ENCODE data around the gene CMTM1. TPM values are rescaled to one million over a fixed set of nuclear protein-coding genes. Genes with fewer than 3 reads are reported as not detected.
A peak's percentile ranks its signal among the peaks of the same experiment; 100 is the strongest.

CMTM1 gene
- total RNA-seq, 1 donor from 2014 or later = not detected

- Histone ChIP-seq H3K9ac (ENCODE audit: low read depth in 1 of 3, low read length in 3 of 3) (peak overlapping the region in 2 of 3 donors; percentile 8 to 23), H3K27me3 (ENCODE audit: control insufficient read depth in 3 of 3, insufficient read depth in 3 of 3, low read length in 3 of 3) (no peaks in the 10 kb centered on the region), H3K4me1 (ENCODE audit: control insufficient read depth in 3 of 3, insufficient read depth in 3 of 3, low read length in 3 of 3) (peaks cover 41 to 58% (median 49%) of the 10 kb centered on the region in 3 donors), H3K9me3 (ENCODE audit: control insufficient read depth in 3 of 3, low read length in 3 of 3) (no peaks in the 10 kb centered on the region), H3K4me3 (ENCODE audit: low read length in 3 of 3) (no peak overlapping the region), H3K27ac (ENCODE audit: low read depth, low read length) (peak overlapping the region; percentile 66), H3K36me3 (ENCODE audit: control insufficient read depth in 3 of 3, insufficient read depth in 3 of 3, low read length in 3 of 3) (peaks cover 26 to 31% (median 27%) of the 10 kb centered on the region in 3 donors)
Observed at GRCh38 chr16:66521951-66522771, 44.1 kb upstream of the CMTM1 start.

DNA sequence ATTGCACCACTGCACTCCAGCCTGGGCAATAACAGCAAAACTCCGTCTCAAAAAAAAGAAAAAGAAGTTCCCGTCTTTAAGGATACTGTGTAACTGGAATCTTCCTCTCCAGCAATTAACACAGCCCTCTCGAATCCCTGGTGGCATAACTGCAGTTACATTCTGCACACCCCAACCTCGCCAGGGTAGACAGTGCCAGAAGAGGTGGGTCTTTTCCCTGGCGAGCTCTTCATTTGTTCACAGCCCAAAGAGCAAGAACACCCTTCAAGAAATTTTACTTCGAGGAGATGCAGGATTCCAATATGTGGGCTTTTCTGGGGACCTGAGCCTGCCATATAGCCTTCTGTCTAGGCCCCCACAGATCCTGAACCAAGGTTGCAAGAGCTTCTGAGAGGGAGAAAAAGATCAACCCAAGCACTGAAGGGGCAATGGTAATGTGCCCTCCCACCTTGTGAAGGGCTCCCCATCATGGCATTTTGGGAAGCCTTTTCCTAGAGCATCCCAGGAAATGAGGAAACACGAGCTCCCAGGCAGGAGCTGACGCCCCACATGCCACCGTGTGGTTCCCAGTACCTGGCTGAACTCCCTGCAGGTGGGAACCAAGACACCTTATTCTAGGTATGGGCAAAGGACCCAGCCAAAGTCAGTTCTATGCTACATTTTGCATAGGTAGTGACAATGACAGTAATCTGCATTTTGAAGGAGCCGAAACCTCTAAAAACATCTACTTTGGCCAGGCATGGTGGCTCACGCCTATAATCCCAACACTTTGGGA lies 43.2 kb upstream of the CMTM1 start:
- Histone ChIP-seq H3K4me3 (ENCODE audit: low read length in 3 of 3) (no peak overlapping the region), H3K27me3 (ENCODE audit: control insufficient read depth in 3 of 3, insufficient read depth in 3 of 3, low read length in 3 of 3) (no peaks in the 10 kb centered on the region), H3K9ac (ENCODE audit: low read depth in 1 of 3, low read length in 3 of 3) (peak overlapping the region in 1 of 3 donors; percentile 25), H3K4me1 (ENCODE audit: control insufficient read depth in 3 of 3, insufficient read depth in 3 of 3, low read length in 3 of 3) (peaks cover 32 to 50% (median 40%) of the 10 kb centered on the region in 3 donors), H3K27ac (ENCODE audit: low read depth, low read length) (peak overlapping the region; percentile 47), H3K36me3 (ENCODE audit: control insufficient read depth in 3 of 3, insufficient read depth in 3 of 3, low read length in 3 of 3) (peaks cover 32 to 40% (median 33%) of the 10 kb centered on the region in 3 donors), H3K9me3 (ENCODE audit: control insufficient read depth in 3 of 3, low read length in 3 of 3) (no peaks in the 10 kb centered on the region)

GRCh38 chr16:66523861-66524354 lies 42.3 kb upstream of the CMTM1 start:
- Histone ChIP-seq H3K4me3 (ENCODE audit: low read length in 3 of 3) (no peak overlapping the region), H3K9ac (ENCODE audit: low read depth in 1 of 3, low read length in 3 of 3) (no peak overlapping the region), H3K9me3 (ENCODE audit: control insufficient read depth in 3 of 3, low read length in 3 of 3) (no peaks in the 10 kb centered on the region), H3K36me3 (ENCODE audit: control insufficient read depth in 3 of 3, insufficient read depth in 3 of 3, low read length in 3 of 3) (peaks cover 40 to 49% (median 41%) of the 10 kb centered on the region in 3 donors), H3K27me3 (ENCODE audit: control insufficient read depth in 3 of 3, insufficient read depth in 3 of 3, low read length in 3 of 3) (no peaks in the 10 kb centered on the region), H3K4me1 (ENCODE audit: control insufficient read depth in 3 of 3, insufficient read depth in 3 of 3, low read length in 3 of 3) (peaks cover 31 to 46% (median 36%) of the 10 kb centered on the region in 3 donors), H3K27ac (ENCODE audit: low read depth, low read length) (peak overlapping the region; percentile 47)

DNA sequence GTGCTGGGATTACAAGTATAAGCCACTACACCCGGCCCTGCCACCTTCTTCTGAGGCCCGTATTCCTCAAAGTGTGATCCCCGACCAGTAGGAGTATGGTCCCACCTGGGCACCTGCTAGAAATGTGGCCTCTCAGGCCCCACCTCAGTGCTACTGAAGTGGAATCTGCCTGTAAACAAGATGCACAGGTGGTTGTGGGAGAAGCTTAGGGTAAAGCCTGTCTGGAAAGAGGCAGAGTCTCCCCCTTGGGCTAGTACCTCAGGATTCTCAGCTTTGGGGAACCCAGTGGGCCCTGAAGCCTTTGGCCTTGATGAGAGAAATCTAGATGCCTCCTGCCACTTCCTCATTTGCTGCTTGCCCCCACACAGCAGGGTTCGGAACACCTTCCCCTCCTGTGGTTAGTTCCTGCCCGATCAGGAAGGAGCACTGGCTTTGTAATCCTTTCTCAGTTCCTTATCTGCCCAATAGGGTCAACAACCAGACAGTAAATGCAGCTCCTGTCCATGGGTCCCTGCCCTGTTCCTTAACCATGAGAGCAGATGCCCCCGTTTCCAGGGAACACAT lies 41.6 kb upstream of the CMTM1 start:
- H3K27ac ChIP-seq (ENCODE audit: low read depth, low read length) = peak overlapping the region; percentile 47
- no peak overlapping the region for H3K4me3 ChIP-seq (ENCODE audit: low read length in 3 of 3)
- H3K9ac ChIP-seq (ENCODE audit: low read depth in 1 of 3, low read length in 3 of 3) = peak overlapping the region in 1 of 3 donors; percentile 3
- no peaks in the 10 kb centered on the region for H3K9me3 ChIP-seq (ENCODE audit: control insufficient read depth in 3 of 3, low read length in 3 of 3)
- H3K4me1 ChIP-seq (ENCODE audit: control insufficient read depth in 3 of 3, insufficient read depth in 3 of 3, low read length in 3 of 3) = peaks cover 30 to 44% (median 33%) of the 10 kb centered on the region in 3 donors
- no peaks in the 10 kb centered on the region for H3K27me3 ChIP-seq (ENCODE audit: control insufficient read depth in 3 of 3, insufficient read depth in 3 of 3, low read length in 3 of 3)
- H3K36me3 ChIP-seq (ENCODE audit: control insufficient read depth in 3 of 3, insufficient read depth in 3 of 3, low read length in 3 of 3) = peaks cover 47 to 57% (median 48%) of the 10 kb centered on the region in 3 donors

GRCh38 chr16:66525396-66526180 lies 40.7 kb upstream of the CMTM1 start:
- no peak overlapping the region for H3K9ac ChIP-seq (ENCODE audit: low read depth in 1 of 3, low read length in 3 of 3)
- H3K4me1 ChIP-seq (ENCODE audit: control insufficient read depth in 3 of 3, insufficient read depth in 3 of 3, low read length in 3 of 3) = peaks cover 26 to 35% (median 26%) of the 10 kb centered on the region in 3 donors
- H3K27me3 ChIP-seq (ENCODE audit: control insufficient read depth in 3 of 3, insufficient read depth in 3 of 3, low read length in 3 of 3) = no peaks in the 10 kb centered on the region
- no peak overlapping the region for H3K27ac ChIP-seq (ENCODE audit: low read depth, low read length)
- peaks cover 53 to 65% (median 58%) of the 10 kb centered on the region in 3 donors for H3K36me3 ChIP-seq (ENCODE audit: control insufficient read depth in 3 of 3, insufficient read depth in 3 of 3, low read length in 3 of 3)
- no peak overlapping the region for H3K4me3 ChIP-seq (ENCODE audit: low read length in 3 of 3)
- H3K9me3 ChIP-seq (ENCODE audit: control insufficient read depth in 3 of 3, low read length in 3 of 3) = no peaks in the 10 kb centered on the region

DNA sequence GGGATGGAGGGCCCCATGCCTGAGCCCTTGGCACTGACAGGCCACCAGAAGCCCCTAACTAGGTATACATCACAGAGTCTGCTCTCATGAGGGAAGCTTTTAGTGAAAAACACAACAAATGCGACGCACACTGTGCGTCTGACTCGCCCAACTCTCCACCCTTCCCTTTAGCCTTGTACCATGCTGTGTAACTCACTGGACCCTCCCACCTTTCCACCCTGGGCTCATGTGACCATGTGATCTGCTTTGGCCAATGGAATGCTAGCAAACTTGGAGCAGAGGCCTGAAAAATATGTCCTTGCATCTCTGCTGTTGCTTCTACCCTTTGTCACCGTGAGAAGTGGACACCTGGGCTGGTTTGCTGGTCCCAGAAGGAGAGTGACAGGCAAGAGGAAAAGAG lies 37.9 kb upstream of the CMTM1 start:
- H3K4me3 ChIP-seq (ENCODE audit: low read length in 3 of 3) = no peak overlapping the region
- H3K9ac ChIP-seq (ENCODE audit: low read depth in 1 of 3, low read length in 3 of 3) = no peak overlapping the region
- H3K9me3 ChIP-seq (ENCODE audit: control insufficient read depth in 3 of 3, low read length in 3 of 3) = no peaks in the 10 kb centered on the region
- H3K4me1 ChIP-seq (ENCODE audit: control insufficient read depth in 3 of 3, insufficient read depth in 3 of 3, low read length in 3 of 3) = peaks cover under 1 to 10% (median 5%) of the 10 kb centered on the region in 3 donors
- no peaks in the 10 kb centered on the region for H3K27me3 ChIP-seq (ENCODE audit: control insufficient read depth in 3 of 3, insufficient read depth in 3 of 3, low read length in 3 of 3)
- H3K27ac ChIP-seq (ENCODE audit: low read depth, low read length) = no peak overlapping the region
- H3K36me3 ChIP-seq (ENCODE audit: control insufficient read depth in 3 of 3, insufficient read depth in 3 of 3, low read length in 3 of 3) = peaks cover 55 to 71% (median 66%) of the 10 kb centered on the region in 3 donors

GRCh38 chr16:66529475-66529874 lies 36.8 kb upstream of the CMTM1 start:
- H3K9me3 ChIP-seq (ENCODE audit: control insufficient read depth in 3 of 3, low read length in 3 of 3) = no peaks in the 10 kb centered on the region
- no peak overlapping the region for H3K4me3 ChIP-seq (ENCODE audit: low read length in 3 of 3)
- peaks cover 0 to 9% (median 6%) of the 10 kb centered on the region in 3 donors for H3K4me1 ChIP-seq (ENCODE audit: control insufficient read depth in 3 of 3, insufficient read depth in 3 of 3, low read length in 3 of 3)
- H3K9ac ChIP-seq (ENCODE audit: low read depth in 1 of 3, low read length in 3 of 3) = no peak overlapping the region
- no peaks in the 10 kb centered on the region for H3K27me3 ChIP-seq (ENCODE audit: control insufficient read depth in 3 of 3, insufficient read depth in 3 of 3, low read length in 3 of 3)
- no peak overlapping the region for H3K27ac ChIP-seq (ENCODE audit: low read depth, low read length)
- peaks cover 54 to 69% (median 69%) of the 10 kb centered on the region in 3 donors for H3K36me3 ChIP-seq (ENCODE audit: control insufficient read depth in 3 of 3, insufficient read depth in 3 of 3, low read length in 3 of 3)

DNA sequence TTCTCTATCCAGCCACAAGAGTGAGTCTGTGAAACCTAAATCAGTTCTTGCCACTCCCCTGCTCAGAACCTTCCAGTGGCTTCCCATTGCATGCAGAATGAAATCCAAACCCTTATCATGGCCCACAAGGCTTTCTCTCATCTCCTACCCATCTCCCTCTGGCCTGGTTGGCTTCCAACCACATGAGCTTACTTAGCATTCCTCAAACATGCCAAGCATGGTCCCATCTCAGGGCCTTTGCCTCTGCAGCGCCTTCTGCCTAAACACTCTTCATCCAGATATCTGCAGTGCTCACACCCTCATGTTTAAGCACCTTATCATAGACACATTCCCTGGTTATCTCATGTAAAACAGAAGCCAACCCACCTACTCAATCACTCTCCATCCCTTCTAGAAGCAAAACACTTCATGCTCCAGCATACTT lies 31.9 kb upstream of the CMTM1 start:
- Histone ChIP-seq H3K36me3 (ENCODE audit: control insufficient read depth in 3 of 3, insufficient read depth in 3 of 3, low read length in 3 of 3) (peaks cover 43 to 52% (median 43%) of the 10 kb centered on the region in 3 donors), H3K27me3 (ENCODE audit: control insufficient read depth in 3 of 3, insufficient read depth in 3 of 3, low read length in 3 of 3) (no peaks in the 10 kb centered on the region), H3K27ac (ENCODE audit: low read depth, low read length) (no peak overlapping the region), H3K4me3 (ENCODE audit: low read length in 3 of 3) (no peak overlapping the region), H3K4me1 (ENCODE audit: control insufficient read depth in 3 of 3, insufficient read depth in 3 of 3, low read length in 3 of 3) (peaks cover 0 to 9% (median 3%) of the 10 kb centered on the region in 3 donors), H3K9me3 (ENCODE audit: control insufficient read depth in 3 of 3, low read length in 3 of 3) (no peaks in the 10 kb centered on the region), H3K9ac (ENCODE audit: low read depth in 1 of 3, low read length in 3 of 3) (peak overlapping the region in 1 of 3 donors; percentile 16)

DNA sequence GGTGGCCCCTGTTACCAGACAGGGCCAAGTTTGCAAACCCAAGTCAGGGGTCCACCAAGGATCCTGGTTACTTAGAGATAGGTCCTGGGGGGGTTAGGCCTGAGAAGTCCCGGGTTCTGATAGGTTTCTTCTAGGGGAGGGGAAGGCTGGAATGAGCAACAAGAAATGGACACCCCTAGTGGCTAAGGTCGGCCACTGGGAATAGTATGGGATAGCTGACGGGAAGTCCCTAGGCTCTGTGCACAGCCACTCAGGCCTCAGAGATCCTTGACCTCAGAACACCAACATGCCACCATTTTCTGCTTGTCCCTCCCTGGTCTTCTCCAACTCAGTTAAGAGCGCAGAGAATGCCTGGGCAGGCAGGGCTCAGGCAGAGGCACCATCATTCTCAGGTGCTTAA lies 29.7 kb upstream of the CMTM1 start:
- H3K27ac ChIP-seq (ENCODE audit: low read depth, low read length) = no peak overlapping the region
- peaks cover 27 to 48% (median 29%) of the 10 kb centered on the region in 3 donors for H3K36me3 ChIP-seq (ENCODE audit: control insufficient read depth in 3 of 3, insufficient read depth in 3 of 3, low read length in 3 of 3)
- no peaks in the 10 kb centered on the region for H3K27me3 ChIP-seq (ENCODE audit: control insufficient read depth in 3 of 3, insufficient read depth in 3 of 3, low read length in 3 of 3)
- H3K4me3 ChIP-seq (ENCODE audit: low read length in 3 of 3) = no peak overlapping the region
- H3K9ac ChIP-seq (ENCODE audit: low read depth in 1 of 3, low read length in 3 of 3) = no peak overlapping the region
- H3K9me3 ChIP-seq (ENCODE audit: control insufficient read depth in 3 of 3, low read length in 3 of 3) = no peaks in the 10 kb centered on the region
- peaks cover 0 to 6% (median 3%) of the 10 kb centered on the region in 3 donors for H3K4me1 ChIP-seq (ENCODE audit: control insufficient read depth in 3 of 3, insufficient read depth in 3 of 3, low read length in 3 of 3)
